GM11168 (cell line): ENCODE data around the gene ZNF407.

Experiments used
- in situ Hi-C: fragments of 300-500 bp; cut with MboI; formaldehyde crosslinking; loops from one replicate; pipeline ENCODE4 v1.12.0; 2022; ENCODE audit warnings: low sequenced_read_pairs; ENCODE audit not compliant: unreplicated experiment

The ZNF407 gene

DNA sequence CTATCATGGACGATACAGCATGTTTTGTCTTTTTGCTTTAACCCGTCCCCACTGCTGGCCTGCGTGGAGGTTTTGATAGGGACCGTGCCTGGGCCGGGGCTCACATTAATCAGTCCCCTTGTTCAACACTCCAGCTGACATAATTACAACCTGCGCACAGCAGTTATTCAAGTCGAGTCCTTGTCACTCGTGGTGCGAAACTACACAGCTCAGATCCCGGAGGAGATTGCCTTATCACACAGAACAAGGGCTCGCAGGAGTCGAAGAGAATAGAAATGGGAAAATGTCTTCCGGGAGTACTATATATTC lies 304.4 kb downstream of the ZNF407 start:
- in situ Hi-C loops, result no loop called here

GRCh38 chr18:74905247-74905646 lies 307.6 kb downstream of the ZNF407 start:
- in situ Hi-C loops, result no loop called here

DNA sequence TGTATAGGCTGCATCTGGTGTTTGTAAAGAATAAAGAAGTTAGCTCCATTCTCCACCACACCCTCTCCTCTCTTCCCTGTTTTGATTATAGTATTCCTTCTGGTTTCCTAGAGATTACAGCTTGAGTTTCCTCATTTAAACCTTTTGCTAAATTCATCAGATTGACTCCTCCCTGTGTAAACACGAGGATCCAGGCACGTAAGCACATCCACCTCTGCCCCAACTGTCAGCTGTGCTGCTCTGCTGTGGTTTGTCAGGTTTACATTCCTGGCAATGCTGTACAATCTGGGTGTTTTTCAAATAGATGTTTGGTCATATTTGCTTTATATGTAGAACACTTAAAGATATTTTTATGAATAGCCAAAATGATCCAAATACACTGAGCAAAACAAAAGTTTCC lies 308.5 kb downstream of the ZNF407 start:
- in situ Hi-C loops, result no loop called here

DNA sequence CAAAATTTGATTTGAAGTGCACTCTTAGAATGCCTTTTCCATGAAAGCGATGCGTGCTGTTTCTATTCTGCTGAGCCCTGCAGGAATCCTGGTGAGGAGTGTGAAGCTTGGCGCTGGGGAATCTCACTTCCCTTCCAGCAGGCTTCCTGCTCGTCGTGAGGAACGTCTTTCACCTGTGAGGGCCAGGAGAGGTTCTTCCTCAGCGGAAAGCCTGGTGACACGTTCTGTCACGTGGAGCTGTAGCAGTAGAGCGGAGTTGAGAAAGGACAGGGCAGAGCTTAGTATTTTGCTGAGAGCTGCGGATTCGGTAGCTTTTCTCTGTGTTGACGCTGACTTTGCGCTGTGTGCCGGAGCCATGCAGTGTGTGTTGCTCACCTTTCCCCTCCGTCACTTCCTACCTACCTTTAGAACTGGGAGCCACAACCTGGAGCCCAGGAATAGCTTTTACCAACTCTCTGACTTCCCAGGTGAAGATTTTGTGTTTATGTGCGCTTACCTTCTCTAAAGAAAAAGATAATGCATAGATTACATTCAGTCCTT lies 316.5 kb downstream of the ZNF407 start:
- in situ Hi-C loops, result no loop called here

DNA sequence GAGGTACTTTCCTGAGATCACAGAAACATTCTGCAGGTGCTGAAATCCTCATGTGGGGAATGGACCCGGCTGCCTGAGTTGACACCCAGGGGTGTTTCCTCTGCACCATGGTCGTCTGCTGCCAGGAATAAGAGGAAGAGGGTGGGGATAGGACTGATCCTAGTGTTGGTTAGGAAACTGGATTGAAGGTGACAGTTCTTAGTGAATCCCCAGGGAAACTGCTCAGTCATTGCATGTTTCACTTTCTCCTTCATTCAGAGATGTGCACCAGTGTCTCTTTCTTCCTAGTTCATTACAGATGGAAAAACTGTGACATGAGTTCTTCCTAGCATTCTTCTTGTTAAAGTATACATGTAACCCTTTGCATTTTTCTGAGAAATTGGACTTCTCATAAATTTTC lies 317.0 kb downstream of the ZNF407 start:
- in situ Hi-C loops, result no loop called here

DNA sequence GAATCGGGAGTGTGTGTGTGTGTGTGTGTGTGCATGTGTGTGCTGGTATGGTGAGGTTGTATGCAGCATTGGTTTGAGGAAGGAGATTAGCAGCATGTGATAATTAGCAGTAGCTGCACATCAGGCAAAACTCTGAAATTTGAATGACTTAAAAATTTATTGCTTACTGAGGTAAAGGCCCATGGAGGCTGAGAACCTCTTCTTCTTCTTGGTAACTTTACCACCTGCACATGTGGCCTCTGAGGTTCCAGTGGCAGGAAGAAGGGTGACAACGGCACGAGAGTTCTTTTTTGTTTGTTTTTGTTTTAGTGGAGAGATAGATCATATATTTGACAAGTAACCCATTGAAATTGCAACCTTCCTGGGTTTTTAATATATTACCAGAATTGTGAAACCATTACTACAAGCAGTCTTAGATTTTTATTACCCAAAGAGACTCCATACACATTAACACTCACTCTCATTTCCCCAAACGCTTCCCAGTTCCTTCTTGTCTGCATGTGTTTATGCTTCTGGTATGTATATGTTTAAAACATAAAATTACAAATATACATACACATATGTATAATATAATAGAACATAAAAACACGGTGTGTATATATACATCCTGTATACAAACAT lies 319.2 kb downstream of the ZNF407 start:
- in situ Hi-C loops, result no loop called here

- in situ Hi-C loops, result no loop called here
These were observed 320.7 kb downstream of the ZNF407 start for GRCh38 chr18:74918276-74918790.

DNA sequence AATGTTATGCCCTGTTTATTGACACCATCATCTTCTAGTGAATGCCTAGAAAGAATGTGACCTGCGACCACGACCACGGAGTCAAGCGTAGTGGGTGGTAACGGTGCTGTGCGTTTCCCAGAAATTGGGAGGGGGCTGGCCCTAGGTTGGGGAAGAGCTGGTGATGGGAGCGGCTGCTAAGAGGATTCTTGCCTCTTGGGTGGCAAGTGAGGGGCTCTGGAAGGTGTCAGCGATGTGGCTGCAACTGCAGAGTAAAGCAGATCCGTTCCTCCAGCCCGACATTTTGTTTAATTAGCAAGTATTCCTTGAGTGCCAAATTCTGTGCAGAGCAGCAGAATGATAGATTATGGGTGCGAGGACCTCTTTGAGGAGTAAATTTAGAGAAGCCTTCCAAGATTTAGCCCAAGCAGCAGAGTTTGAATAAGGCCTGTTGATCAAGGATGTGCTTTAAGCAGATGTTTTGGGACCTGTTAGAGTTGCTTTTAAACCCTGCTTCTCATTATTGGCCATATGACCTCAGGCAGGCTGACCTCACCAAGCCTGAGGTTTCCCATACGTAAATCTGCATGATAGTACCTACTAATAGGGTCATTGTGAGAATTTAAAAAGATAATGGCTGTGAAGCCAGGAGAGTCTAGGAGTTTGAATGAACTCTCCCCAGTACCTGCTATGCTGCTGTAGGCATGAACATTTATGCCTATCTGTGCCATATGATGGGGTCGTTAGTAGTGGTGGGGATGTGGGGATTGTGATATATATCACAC lies 323.6 kb downstream of the ZNF407 start:
- in situ Hi-C loops, result no loop called here

DNA sequence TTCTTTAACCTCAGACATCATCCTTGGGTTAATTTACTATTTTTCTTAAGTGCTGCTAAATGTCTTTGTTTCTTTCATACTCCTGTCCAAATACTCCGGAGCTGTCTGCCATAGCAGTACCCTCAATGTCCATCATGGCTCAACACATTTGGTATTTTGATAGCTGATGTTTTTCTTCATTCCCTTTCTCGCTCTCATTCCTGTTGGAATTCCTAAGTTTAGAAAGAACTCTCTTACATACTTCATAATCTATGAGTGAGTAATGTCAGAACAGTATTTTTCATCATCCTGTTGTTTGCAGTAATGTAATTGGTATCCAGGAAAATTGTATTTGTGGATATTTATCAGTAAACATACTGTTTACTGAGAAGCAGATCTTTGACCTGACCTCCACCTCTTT lies 328.4 kb downstream of the ZNF407 start:
- in situ Hi-C loops, result no loop called here

GRCh38 chr18:74928194-74928968 lies 330.7 kb downstream of the ZNF407 start:
- in situ Hi-C loops, result no loop called here

- in situ Hi-C loops, result no loop called here
These were observed 331.4 kb downstream of the ZNF407 start for GRCh38 chr18:74929110-74929509.

DNA sequence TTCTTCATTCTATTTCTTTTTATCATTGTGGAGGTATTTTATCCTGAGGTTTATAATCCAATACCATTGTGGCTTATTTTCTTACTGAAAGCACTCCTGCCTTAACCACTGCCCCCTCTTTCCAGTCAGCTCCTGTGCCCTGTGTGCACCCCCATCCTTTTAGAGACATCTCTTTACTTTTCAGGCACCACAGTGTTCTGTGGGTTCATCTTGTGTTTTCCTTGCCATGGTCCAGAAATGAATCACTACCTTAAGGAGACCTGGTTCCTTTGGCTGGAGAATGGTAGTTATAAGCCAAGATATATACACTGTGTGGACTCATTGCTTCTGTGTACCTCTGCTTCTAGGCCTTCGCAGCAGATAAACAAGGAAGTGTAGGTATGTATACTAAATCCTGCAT lies 332.9 kb downstream of the ZNF407 start:
- in situ Hi-C loops, result no loop called here

DNA sequence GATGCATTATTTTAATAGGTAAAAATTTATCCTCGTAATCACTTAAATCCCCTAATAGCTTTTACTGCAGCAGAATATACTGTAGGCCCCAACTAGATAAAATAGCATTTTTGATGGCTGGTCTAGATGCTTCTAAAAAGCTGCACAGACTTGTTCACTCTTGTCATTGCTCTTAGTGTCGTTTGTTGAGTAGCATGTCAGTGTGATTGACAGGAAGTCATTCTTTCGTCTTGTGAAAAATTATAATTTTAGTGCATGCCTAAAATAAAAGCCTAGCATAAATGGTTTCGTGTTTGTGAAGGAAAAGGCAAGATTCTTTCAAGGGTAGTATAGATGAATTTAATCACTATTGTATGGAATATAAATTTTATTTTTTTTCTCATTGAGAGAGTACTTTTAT lies 336.3 kb downstream of the ZNF407 start:
- in situ Hi-C loops, result no loop called here

DNA sequence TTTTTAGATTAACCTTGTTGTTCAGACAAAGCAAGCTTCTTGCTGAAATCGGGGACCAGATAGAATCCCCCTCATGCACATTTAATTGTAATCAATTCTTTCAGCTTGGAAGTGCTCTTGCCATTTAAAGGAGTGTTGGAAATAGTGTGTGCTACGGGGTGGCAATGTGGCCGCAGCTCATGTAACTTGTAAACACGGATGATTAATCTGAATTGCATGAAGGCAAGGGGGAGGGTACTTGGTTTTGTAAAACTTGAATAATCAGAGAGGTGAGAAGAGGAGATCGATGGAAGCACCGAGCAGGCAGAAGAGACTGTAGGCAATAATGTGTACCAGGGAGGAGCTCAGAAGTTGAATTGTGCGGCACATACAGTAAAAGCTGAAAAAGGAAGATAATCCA lies 337.8 kb downstream of the ZNF407 start:
- in situ Hi-C loops, result no loop called here

DNA sequence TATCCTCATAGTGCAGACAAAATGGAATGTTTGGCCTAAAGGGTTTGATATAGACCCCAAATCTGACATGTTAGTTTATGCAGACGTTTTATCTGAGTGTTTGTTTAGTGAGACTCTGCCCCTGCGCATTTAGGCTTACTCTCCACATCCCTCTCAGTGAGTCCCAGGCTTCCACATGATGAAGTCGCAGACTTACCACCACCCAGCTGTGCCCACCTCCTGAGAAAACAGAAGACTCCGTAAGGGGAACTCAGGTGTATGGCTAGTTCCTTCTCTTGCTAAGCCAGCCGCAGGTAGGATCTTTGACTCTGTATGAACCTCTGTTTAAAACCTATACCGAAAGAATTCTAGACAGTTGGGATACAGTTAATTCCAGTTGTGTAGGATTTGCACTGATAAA lies 338.7 kb downstream of the ZNF407 start:
- in situ Hi-C loops, result no loop called here

DNA sequence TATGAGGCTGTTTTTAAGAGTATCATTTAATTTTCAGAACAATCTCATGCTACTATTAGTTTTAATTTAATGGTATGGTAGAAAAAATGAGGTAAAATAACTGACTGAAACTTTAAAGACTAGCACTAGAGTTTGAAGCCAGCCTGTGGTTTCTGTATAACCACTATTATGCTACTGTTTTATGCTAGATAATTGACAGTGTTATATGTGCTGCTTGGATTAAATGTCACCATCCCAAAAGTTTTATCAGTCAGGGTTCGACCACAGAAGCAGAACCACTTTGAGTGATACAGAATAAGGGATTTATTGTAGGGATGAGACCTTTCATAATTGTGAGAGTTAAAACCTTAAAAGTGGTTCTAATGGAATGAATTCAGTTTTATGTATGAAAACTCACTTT lies 339.6 kb downstream of the ZNF407 start:
- in situ Hi-C loops, result no loop called here

- in situ Hi-C loops, result no loop called here
These were observed 343.2 kb downstream of the ZNF407 start for GRCh38 chr18:74940856-74941255.

DNA sequence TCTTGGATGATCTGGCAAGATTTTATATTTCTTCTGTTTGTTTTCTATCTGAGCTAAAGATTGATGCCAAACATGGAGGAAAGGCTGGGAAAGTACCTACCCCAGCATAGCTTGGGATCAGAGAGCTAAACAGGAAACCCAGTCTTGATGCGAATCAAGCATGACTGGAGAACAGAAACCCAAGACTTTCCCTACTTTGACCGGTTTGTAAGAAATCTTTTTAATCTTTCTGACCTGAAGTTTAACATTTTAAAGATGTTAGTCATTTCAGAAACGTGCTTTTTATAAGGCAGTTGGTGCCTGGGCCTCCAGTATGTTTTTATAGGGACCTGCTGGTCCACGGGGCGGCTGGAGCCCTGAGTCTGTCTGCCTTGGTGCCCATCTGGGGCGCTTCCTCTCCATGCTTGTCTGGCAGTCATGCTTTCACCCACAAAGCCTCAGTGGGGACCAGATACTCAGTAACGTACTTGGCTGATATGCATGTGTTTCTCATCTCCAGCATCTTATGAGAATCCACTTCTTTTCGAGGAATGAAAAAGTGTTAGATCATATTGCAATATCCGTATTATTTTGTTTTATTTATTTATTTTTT lies 344.7 kb downstream of the ZNF407 start:
- in situ Hi-C loops, result no loop called here

GRCh38 chr18:74944676-74945075 lies 347.0 kb downstream of the ZNF407 start:
- in situ Hi-C loops, result no loop called here

DNA sequence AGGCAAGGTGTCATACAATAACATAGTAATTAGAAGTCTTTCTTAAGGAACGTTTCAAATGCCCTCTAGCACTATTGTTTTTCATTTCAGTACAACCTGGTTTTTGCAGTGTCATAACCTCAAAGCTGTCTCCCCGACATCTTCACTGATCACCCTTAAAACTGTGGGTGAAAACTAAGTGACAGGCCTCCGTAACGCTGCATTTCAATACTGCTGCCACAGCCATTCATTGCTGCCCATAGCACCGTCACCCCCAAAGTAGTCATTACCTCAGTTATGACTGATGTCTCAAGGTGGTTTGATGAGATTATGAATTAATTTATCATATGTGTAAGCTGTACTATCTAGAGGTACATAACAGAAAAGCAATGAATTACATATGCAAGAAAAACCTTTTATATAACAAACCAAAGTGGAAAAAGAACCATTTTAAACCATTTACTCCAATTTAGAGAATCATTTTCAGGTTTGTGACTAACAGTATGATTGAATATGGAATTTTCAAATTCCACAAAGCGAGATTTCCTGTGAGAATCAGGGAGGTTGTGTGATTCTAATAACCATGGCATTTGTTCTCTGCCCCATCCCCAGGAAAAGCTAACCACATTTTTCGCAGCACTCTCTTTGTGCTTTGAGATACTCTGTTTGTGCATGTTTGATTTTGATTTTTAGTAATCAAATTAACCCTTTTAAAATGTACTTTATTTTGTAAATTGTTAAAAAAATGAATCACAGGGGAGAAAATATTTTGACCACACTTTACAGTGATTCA lies 348.3 kb downstream of the ZNF407 start:
- in situ Hi-C loops, result no loop called here
